Activated CD4-positive, CD25-positive, alpha-beta regulatory T cell treated with anti-CD3 and anti-CD28 coated beads, Interleukin-2, amount 50 U/mL, for 16 hours (primary cell): ENCODE measurements around the gene SPRR4.

Source experiments
- DNase-seq: peaks from one replicate; pipeline ENCODE4 v3.0.0-alpha.2; 2020; ENCODE audit warnings: low read depth, low spot score

The SPRR4 gene

GRCh38 chr1:152970495-152970894 is at the start of gene SPRR4:
SPRR4 (plus strand) TSS chr1:152970648; CDS start chr1:152971891, 1,243 bp downstream.
- DNase-seq = no peak

DNA sequence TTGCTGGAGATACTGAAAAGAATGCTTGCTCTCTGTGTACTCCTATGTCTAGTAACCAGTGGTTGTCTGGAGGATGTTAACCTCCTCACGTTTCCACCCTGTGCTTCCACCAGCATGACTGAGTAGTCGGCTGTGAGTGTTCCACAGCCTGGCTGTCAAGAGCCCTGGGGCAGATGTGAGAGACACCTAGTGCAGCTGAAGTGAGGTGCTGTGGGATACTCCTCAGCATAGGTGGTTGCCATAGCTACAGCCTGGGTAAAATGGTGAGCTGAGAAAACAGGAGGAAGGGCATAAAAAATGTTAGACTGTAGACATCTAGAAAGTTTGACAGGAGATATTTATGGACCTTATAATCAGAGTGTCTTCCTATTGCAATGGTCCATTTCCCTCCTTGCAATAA is 46.3 kb upstream of the SPRR4 start:
- DNase-seq = no peak

DNA sequence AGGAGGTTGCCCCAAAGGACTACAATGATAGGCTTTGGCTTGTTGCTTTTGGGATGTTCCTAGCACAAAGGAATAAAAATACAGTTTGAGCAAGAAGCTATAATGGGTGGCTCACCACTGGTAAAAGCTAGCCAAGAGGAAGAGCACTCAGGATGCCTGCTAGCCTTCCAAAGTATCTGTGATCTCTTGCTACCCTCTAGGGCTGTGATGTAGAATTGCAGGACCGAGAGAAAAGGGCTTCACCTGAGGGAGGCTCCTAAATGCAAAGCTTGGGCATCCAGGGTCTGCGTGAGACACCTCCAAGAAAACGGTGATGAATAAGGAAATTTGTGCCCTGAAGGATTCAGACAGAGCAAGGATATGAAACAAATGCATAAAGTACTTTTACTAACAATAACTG is 44.4 kb upstream of the SPRR4 start:
- DNase-seq = no peak

DNA sequence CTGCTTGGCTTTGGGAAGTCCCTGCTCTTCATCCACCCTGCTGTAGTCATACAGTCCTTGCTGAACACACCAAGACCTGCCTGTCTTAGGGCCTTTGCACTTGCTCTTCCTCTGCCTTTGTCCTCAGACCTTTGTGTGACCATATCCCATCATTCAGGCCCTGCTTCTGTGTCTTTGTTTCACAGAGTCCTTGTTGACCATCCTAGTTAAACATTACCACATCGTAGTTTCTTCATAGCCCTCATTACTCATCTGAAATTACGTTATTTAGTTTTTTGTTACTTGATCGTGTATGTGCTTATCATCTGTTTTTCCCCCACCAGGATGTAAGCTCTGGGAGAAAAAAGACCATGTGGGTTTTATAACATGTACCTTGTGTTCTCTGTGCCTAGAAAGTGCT is 41.8 kb upstream of the SPRR4 start:
- no peak for DNase-seq

DNA sequence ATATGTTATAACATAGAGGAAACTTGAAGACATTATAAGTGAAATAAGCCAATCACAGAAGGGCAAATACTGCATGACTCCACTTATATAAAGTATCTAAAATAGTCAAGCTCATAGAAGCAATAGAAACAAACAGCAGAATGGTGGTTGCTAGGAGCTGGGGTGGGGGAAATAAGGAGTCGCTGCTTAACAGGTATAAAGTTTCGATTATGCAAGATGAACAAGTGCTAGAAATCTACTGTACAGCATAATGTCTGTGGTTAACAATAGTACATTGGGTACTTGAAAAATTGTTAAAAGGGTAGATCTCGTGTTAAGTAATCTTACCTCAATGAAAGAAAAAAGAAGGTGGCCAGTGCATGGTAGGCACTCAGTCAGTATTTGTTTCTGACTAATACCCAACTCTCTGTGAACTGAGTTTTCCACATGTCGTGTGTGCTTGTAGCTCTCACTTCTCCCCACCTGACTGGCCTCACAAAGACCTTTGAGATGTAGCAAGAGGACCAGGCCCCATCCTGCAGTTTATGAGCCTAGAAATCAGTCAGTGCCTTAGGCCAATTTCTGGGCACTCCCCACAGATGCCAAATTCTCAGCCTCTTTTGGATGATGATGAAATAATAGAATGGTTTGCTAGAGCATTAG is 38.2 kb upstream of the SPRR4 start:
- DNase-seq = no peak

GRCh38 chr1:152933196-152933595 is 37.3 kb upstream of the SPRR4 start:
- no peak for DNase-seq

DNA sequence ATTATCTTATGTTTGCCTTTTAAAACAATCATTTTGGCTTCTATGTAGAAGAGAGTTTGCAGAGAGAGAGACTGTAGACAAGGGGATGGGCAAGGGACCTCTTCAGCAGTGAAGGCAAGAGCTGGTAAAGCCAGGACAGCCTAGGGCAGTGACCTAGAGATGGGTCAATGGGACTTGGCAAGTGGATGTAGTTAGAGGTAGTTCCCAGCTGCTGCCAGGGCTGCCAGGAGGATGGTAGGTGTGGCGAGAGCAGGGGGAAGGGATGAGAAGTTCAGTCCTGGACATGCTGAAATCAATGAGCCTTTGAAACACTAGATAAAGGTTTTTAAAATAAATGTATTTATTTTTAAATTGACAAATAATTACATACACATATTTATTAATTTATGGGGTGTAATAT is 29.8 kb upstream of the SPRR4 start:
- no peak for DNase-seq

- no peak for DNase-seq
These were observed 29.3 kb upstream of the SPRR4 start for GRCh38 chr1:152941037-152941711.

DNA sequence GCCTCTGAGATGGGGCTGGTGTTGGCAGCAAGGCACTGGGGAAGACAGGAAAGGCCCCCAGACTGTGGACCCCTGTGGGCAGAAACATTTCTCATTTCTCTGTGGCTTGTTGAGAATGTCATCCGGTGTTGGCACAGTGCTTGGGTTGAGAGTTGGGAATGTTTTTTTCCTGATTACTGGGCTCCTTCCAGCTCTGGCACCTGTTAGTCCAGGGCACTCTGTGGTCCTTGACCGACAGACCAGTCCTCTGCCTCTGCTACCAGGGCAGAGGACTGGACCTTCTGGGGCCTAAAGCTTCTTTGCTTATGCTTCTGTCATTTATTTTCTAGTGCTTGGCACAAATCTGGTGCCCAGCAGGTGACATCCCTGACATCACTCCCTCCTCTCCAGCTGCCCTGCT is 28.3 kb upstream of the SPRR4 start:
- DNase-seq = no peak

- no peak for DNase-seq
These were observed 24.2 kb upstream of the SPRR4 start for GRCh38 chr1:152946248-152946647.

- no peak for DNase-seq
These were observed 23.7 kb upstream of the SPRR4 start, which contains the start of gene SPRR5 for GRCh38 chr1:152946651-152947256. SPRR5 (plus strand) TSS chr1:152947206; CDS start chr1:152948555, 1,349 bp downstream.

- DNase-seq = no peak
These were observed 18.7 kb upstream of the SPRR4 start for GRCh38 chr1:152951711-152952110.

- DNase-seq = no peak
These were observed 16.7 kb upstream of the SPRR4 start for GRCh38 chr1:152953761-152954160.

- DNase-seq = no peak
These were observed 16.0 kb upstream of the SPRR4 start for GRCh38 chr1:152954436-152954835.

DNA sequence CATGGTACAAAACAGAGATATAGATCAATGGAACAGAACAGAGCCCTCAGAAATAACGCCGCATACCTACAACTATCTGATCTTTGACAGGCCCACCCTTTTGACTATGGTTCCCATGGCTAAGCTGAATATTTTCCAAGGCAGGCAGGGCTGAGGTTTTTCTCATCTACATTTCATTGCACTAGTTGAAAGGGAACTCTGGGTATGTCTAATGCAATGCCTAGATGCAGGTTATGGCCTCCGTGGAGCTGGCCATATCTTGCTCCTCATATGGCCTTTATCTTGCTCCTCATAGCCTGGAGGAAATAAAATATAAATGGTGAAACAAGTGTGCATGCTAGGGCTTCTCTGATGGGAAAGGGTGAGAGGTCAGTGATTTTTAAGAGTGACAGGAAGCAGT is 12.9 kb upstream of the SPRR4 start:
- no peak for DNase-seq

- no peak for DNase-seq
These were observed 11.2 kb upstream of the SPRR4 start for GRCh38 chr1:152959273-152959672.

DNA sequence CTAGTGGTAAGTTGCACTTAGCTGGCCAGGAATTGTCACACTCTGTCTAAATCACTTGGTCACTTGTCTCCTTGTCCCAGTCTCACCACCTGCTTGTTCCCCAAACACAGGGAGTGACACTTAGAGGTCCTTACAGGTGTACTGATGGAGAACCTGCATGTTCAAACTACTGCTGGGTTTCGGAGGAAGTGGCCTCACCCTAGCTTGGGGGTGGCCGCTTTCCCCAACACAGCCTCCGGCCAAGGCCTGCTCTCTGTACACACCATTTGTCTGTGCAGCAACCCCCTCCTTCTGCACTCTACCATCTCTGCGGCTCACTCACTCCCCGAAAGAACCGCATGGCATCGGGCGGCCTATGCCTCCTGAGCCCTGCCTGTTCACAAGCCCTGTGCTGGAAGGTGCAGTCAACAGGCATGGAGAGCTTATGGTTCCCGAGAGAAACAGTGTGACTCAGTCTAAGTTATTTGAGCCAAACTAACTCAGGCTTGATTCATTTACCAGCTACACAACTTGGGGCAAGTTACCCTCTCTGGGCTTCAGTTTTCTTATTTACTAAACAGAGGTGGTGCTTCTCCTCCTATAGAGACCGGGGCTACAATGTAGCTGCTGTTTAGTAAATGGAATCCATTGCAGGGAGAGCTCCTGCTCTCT is 10.5 kb upstream of the SPRR4 start:
- DNase-seq = no peak

DNA sequence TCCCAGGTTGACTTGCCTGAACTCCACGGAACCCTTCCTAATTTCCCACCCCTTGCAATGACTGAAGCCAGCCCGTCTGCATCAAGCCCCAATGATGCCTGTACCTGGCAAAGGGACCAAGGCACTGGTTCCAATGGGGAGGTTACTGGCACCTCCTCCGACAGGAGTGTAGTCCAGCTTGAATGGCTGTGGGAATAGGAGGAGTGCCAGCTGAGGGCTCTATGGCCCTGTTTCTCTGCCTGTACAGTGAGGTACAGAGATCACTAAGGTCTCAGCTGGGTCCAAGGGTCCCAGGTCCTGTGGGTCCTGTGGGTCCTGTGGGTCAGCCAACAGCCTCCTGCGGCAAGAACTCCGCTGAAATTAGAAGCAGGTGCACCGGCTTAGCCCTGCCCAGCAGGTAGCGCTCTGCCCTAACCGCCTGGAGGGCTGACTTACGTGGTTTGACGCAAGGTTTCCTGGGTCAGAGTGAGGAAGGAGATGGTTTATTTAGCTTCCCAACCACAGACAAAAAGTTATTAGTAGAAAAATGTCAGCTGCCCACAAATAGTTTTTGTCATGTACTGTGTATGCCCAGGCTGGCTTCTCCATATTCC is 9.9 kb upstream of the SPRR4 start:
- no peak for DNase-seq

DNA sequence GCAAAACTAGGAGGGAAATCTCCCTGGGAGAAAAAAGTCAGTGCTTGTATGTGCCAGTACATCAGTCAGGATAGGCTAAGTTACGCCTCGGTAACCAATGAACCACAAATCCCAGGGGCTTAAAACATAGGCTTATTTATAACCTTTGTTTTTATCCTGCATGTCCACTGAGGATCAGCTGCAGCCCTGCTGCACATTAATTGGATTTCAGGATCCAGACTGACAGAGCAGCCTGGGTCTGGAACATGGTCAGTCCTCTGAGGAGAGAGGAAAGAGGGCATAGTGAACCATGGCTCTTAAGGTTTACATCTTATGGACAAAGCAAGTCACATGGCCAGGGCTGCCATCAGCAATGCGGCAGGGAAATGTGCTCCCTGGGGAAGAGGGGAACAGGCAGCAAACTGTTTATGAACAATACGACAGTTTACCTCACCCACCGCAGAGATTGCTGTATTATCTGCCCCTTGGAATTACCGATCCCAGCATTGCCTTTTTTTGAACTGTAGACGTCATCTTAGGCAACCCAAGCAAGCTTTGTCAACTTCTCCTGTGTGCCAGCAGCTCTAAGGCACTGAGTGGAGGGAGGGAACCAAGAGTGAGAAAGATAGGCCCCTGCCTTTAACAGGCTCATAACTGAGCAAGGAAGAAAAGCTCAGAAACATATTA is 9.1 kb upstream of the SPRR4 start:
- no peak for DNase-seq

- DNase-seq = no peak
These were observed 7.5 kb upstream of the SPRR4 start for GRCh38 chr1:152962876-152963415.

DNA sequence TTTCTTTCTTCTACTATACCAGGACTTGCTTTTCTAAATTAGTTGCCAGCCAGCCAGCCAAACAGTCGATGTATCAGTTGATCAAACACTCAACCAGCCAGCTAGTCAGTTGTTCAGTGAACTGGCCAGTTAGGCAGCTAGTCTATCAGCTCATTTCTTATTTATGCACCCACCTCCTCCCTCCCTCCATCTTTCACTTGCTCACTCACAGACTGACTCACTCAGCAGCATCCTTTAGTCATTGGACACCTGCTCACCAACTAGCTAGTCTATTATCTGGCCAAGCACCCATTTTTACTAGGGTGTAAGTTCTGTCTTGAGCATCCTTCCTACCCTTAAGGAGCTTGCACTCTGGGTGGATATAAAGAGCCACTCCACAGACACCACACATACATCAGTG is 5.9 kb upstream of the SPRR4 start:
- no peak for DNase-seq
